ENCODE data around the gene RNF130. TPM values are rescaled to one million over a fixed set of nuclear protein-coding genes. Genes with fewer than 3 reads are reported as not detected.
"Not testable (repeated sequence)": the region's sequence is repeated elsewhere in the genome, so short reads cannot be mapped to it uniquely, and the experiment has no call there.

The RNF130 gene
- polyA plus RNA-seq, 10 donors: 36.5 to 49.8 (median 43.2) TPM

- DNase-seq: peak in 1 of 3 donors; percentile 11
These were observed 45.2 kb downstream of the RNF130 start for GRCh38 chr5:180026320-180026719.

- no peak for DNase-seq
These were observed 49.7 kb downstream of the RNF130 start for GRCh38 chr5:180021900-180022299.

- no peak for DNase-seq
These were observed 51.4 kb downstream of the RNF130 start for GRCh38 chr5:180020176-180020575.

- DNase-seq: no peak
These were observed 53.1 kb downstream of the RNF130 start for GRCh38 chr5:180018347-180019060.

- not testable (repeated sequence) for DNase-seq
These were observed 56.0 kb downstream of the RNF130 start for GRCh38 chr5:180015523-180015922.

GRCh38 chr5:180013678-180014077 is 57.9 kb downstream of the RNF130 start:
- no peak for DNase-seq

GRCh38 chr5:180012316-180012715 is 59.2 kb downstream of the RNF130 start:
- DNase-seq: no peak

GRCh38 chr5:180010636-180011035 is 60.9 kb downstream of the RNF130 start:
- DNase-seq: no peak

DNA sequence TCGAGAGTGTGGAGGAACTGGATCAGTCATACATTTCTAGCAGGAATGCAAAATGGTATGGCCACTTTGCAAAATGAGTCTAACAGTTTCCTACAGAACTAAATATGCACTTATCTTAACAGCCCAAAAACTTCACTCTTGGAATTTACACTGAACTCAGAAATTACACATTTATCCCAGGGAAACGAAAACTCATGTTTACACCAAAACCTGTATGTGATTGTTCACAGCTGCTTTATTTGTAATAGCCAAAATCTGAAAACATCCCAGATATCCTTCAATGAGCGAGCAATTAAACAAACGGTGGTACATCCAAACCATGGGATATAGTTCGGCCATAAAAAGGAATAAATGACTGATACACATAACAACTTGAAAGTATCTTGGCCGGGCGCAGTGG is 62.0 kb downstream of the RNF130 start:
- no peak for DNase-seq

DNA sequence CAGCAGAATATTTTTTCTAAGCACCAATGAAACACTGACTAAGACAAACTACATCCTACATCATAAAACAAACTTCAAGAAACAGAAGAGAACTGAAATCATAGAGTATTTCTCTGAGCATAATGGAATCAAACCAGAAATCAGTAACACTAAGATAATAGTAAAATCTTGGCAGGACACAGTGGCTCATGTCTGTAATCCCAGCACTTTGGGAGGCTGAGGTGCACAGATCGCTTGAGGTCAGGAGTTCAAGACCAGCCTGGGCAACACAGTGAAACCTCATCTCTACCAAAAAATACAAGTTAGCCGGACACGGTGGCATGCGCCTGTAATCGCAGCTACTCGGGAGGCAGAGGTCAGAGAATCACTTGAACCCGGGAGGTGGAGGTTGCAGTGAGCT is 63.1 kb downstream of the RNF130 start:
- DNase-seq: no peak

- DNase-seq: peak in 1 of 3 donors; percentile 26
These were observed 64.0 kb downstream of the RNF130 start for GRCh38 chr5:180007582-180007981.

GRCh38 chr5:180006141-180006540 is 65.4 kb downstream of the RNF130 start:
- no peak for DNase-seq

- no peak for DNase-seq
These were observed 68.4 kb downstream of the RNF130 start for GRCh38 chr5:180003127-180003526.

- no peak for DNase-seq
These were observed 69.8 kb downstream of the RNF130 start for GRCh38 chr5:180001742-180002141.

DNA sequence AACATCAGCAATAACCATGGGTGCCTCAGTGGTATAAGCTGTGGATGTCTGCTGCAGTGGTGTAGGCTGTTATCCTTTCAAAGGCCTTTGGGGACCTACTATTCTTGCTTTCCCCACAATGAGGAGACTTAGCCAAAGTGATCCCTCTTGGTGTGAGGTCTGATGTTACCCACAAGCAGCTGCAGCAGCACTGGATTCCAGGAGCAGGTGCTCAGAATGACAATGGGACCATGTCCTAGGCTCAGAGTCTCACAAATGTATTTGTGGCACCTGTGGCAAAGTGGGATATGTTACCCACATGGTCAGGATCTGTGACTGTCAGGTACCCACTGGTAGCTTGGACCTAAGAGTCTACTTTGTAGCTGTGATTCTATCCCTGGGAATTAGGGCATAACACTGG is 70.4 kb downstream of the RNF130 start:
- DNase-seq: no peak

GRCh38 chr5:179998485-179998884 is 73.1 kb downstream of the RNF130 start:
- no peak for DNase-seq

GRCh38 chr5:179994583-179995323 is 76.8 kb downstream of the RNF130 start:
- DNase-seq: no peak

DNA sequence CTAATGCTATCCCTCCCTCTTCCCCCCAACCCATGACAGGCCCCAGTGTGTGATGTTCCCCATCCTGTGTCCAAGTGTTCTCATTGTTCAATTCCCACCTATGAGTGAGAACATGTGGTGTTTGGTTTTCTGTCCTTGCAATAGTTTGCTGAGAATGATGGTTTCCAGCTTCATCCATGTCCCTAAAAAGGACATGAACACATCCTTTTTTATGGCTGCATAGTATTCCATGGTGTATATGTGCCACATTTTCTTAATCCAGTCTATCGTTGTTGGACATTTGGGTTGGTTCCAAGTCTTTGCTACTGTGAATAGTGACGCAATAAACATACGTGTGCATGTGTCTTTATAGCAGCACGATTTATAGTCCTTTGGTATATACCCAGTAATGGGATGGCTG is 78.7 kb downstream of the RNF130 start:
- not testable (repeated sequence) for DNase-seq

- DNase-seq: no peak
These were observed 80.5 kb downstream of the RNF130 start for GRCh38 chr5:179991106-179991505.

DNA sequence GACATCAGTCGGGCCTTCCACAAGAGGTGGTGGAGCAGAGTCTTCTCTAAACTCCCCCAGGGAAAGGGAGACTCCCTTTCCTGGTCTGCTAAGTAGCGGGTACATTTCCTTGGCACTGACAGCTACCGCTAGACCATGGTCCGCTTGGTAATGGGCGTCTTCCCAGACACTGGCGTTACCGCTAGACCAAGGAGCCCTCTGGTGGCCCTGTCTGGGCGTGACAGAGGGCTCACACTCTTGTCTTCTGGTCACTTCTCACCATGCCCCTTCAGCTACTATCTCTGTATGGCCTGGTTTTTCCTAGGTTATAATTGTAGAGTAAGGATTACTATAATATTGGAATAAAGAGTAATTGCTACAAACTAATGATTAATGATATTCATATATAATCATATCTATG is 81.0 kb downstream of the RNF130 start:
- DNase-seq: not testable (repeated sequence)

- DNase-seq: no peak
These were observed 85.2 kb downstream of the RNF130 start for GRCh38 chr5:179986328-179986727.

DNA sequence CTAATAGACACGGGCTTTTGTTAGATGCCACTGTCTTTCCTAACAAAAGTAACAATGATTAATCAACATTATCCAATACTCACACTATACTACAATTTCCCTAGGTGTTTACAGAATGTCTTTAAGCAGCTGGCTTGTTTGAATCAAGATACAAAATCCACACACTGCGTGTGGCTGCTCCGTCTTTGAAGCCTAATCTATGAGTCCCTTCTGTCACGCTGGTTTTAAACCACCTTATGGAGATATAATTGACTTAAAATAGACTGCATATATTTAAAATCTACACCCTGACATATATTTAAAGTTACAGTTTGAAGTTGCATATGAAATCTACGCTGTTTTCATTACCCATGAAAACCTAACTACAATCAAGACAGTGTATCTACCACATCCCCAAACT is 89.9 kb downstream of the RNF130 start:
- DNase-seq: no peak

DNA sequence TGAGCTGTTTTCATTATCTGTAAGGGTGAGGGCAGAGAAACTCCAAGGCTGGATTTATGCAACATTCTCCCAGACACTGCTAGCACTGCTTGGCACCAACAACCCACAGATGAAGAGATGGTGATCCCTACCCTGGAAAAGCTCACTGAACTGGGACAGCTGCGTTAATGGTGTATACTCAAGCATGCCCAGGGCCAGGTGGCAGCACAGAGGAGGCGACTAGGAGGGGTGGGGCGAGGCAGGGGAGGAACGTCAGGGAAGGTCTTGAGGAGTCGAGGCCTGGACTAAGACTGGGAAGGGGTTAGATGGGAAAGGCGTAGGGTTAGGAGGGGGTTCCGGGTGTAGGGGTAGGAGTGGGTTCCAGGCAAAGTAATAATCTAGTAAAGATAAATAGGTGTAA is 90.8 kb downstream of the RNF130 start:
- DNase-seq: no peak
